UCSD-AML1 (cell line): ENCODE measurements around the gene EBLN1.
"Not testable (repeated sequence)": the region's sequence is repeated elsewhere in the genome, so short reads cannot be mapped to it uniquely, and the experiment has no call there.

Source experiments
- DNase-seq: peaks from one replicate; lab custom pipeline; 2025; ENCODE audit not compliant: unreplicated experiment; lab: John Stamatoyannopoulos, UW

Gene EBLN1

GRCh38 chr10:22228167-22228938, 10.5 kb upstream of the EBLN1 start:
- no peak for DNase-seq

- DNase-seq = no peak
These were observed 8.8 kb upstream of the EBLN1 start for GRCh38 chr10:22226599-22226998.

GRCh38 chr10:22222236-22223190, 4.7 kb upstream of the EBLN1 start:
- no peak for DNase-seq

DNA sequence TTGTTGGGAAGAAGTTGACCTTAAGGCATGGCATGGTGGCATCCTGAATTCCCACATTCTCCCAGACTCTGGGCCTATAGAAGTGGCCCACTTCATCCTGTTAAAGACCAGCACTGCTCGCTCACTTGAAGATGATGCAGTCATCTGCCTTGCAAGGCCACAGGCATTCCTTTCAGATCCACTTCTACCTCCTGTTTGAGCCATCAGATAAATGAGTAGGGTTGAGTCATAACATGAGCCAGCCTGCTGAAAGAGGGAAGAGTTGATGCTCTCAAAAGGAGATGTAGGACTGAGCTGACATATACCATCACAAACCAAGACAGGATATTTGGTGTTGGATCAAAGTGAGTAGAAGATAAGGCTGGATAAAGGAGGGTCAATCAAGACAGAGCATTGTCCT, 1.5 kb upstream of the EBLN1 start:
- no peak for DNase-seq

DNA sequence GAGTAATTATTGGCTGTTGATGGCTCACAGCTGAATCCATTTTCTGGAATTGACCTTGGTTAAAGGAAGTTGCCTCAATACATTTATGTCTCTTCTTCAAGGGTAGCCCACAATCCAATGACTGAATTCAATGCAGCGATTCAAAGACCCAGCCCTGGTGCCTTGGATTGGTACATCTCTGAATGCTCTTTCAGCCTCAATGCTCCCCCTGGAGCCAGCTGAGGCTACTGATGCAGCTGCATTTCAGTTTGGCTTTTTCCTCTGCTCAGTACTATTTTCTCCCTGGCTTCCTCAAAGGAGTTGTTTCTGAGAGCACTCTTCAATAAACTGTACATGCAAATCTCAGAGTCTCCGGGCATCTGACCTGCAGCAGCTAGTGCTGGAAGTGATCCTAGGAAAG, 633 bp upstream of the EBLN1 start:
- DNase-seq = no peak

- DNase-seq = not testable (repeated sequence)
These were observed 731 bp downstream of the EBLN1 start for GRCh38 chr10:22217084-22217483.

GRCh38 chr10:22210267-22210666, 7.5 kb downstream of the EBLN1 start:
- no peak for DNase-seq

DNA sequence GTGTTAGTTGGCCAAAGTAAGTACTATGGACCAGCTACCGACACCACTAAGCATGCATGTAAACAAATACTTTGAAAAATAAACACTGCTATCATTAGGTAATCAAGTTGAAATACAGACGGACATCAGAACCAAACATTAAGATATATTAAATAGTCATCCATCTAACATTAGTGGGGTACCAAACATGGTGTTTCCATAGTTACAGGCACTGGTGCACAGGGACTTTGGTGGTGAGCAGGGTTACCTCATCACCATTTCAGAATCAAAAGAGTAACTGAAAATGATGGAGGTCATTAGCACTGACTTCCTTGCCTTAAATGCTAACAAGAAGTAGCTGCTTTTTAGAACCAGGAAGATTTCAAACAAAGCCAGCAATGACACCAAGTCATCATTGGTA, 23.9 kb downstream of the EBLN1 start:
- DNase-seq = no peak

DNA sequence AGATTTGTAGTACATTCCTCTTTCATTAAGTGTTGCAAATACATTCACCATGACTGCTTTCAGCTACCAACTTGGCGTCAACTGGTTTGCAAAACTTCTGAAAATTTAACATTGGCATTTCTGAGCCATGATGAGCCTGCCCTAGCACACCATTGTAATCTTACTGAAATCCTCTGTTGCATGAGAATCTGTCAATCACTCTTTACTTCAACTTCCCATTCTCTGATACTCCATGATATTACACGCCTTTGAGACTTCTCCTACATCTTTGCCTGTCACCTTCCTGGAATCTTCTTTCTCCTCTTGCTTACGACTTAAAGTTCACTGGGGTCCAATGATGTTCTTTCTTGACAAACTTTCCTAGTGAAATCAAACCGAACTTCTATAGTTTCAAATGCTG, 32.2 kb downstream of the EBLN1 start:
- no peak for DNase-seq

DNA sequence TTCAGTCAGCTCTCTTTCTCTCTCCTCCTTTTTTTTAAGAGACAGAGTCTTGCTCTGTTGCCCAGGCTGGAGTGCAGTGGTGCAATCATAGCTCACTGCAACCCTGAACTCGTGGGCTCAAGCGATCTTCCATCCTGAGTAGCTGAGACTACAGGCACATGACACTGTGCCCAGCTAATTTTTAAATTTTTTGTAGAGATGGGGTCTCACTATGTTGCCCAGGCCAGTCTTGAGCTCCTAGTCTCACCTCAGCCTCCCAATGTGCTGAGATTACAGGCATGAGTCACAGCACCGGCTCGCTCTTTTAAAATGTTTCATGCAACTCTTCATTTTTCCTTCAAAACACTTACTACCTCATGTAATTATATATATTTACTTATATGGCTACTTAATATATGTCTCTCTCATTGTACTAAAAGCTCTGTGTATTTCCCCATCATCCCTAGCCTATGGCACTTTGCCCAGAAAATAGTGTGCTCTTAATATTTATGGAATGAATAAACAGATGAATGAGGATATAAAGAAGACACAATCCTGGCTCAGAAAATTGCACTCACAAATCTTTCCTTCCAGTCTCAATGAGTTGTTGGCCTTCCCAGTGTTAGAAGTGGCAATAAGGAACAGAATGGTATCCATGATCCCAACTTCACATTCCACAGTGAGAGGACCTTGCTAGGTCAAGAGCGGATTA, 33.9 kb downstream of the EBLN1 start:
- no peak for DNase-seq

- DNase-seq = no peak
These were observed 37.1 kb downstream of the EBLN1 start for GRCh38 chr10:22180724-22181123.

- no peak for DNase-seq
These were observed 43.4 kb downstream of the EBLN1 start for GRCh38 chr10:22174442-22174841.

DNA sequence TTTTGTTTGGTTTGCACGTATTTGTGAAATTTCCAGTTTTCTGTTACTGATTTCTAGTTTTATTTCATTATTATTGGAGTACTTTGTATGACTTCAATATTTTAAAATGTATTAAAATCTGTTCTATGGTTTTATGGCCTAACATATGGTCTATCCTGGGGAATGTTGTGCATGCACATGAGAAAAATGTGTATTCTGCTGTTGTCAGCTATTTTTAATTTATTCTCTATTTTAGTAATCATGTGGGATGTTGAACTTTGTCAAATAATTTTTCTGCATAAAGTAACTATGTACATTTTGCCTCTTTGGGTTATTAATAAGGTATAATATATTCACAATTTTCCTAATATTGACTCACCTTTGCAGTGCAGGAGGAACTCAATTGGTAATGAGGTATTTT, 46.7 kb downstream of the EBLN1 start:
- no peak for DNase-seq

GRCh38 chr10:22170582-22170981, 47.2 kb downstream of the EBLN1 start:
- no peak for DNase-seq

GRCh38 chr10:22159979-22160378, 57.8 kb downstream of the EBLN1 start:
- no peak for DNase-seq

- no peak for DNase-seq
These were observed 58.6 kb downstream of the EBLN1 start for GRCh38 chr10:22159180-22159579.
